OCI-LY3 (cell line): ENCODE data around the gene RRP36.

Source experiments
- H2AFZ ChIP-seq: fragments of 200-600, 300-600 bp; shearing (Covaris generic); 2 replicates; pipeline ENCODE4 v1.6.0; 2014; ENCODE audit warnings: antibody characterized with exemption, low read depth, low read length
- H3K27ac ChIP-seq: fragments of 200-600, 300-600 bp; sonication (generic); 2 replicates; pipeline ENCODE4 v1.5.1; 2014; ENCODE audit warnings: mild to moderate bottlenecking, low read length, moderate library complexity, mixed read lengths
- H3K27me3 ChIP-seq: fragments of 200-600, 300-600 bp; sonication (generic); 2 replicates; pipeline ENCODE4 v1.6.1; 2014; ENCODE audit warnings: low read depth, low read length, mixed read lengths
- H3K36me3 ChIP-seq: fragments of 200-600, 300-600 bp; sonication (generic); replicated peaks from 2 replicates; pipeline ENCODE3; 2014; ENCODE audit warnings: low read depth, low read length, mixed read lengths
- H3K4me1 ChIP-seq: fragments of 300-600, 200-600 bp; sonication (generic); 2 replicates; pipeline ENCODE4 v1.6.1; 2014; ENCODE audit warnings: low read length, mixed read lengths
- H3K4me2 ChIP-seq: fragments of 200-600, 300-600 bp; sonication (generic); 2 replicates; pipeline ENCODE4 v1.6.1; 2014; ENCODE audit warnings: low read length, mixed read lengths
- H3K4me3 ChIP-seq: fragments of 300-600, 200-600 bp; sonication (generic); 2 replicates; pipeline ENCODE4 v1.5.1; 2014; ENCODE audit warnings: antibody characterized with exemption, mild to moderate bottlenecking, low read length, moderate library complexity
- H3K79me2 ChIP-seq: fragments of 300-600, 200-600 bp; shearing (Covaris generic); 2 replicates; pipeline ENCODE4 v1.6.1; 2014; ENCODE audit warnings: mild to moderate bottlenecking, low read length, mixed read lengths
- H3K9ac ChIP-seq: fragments of 300-600, 200-600 bp; shearing (Covaris generic); 2 replicates; pipeline ENCODE4 v1.6.0; 2014; ENCODE audit warnings: mild to moderate bottlenecking, low read length, moderate library complexity
- H3K9me3 ChIP-seq: fragments of 200-600, 300-600 bp; shearing (Covaris generic); 2 replicates; pipeline ENCODE4 v1.6.1; 2014; ENCODE audit warnings: low read length, mixed read lengths; ENCODE audit not compliant: insufficient read depth
- H4K20me1 ChIP-seq: fragments of 200-600, 300-600 bp; sonication (generic); 2 replicates; pipeline ENCODE4 v1.6.1; 2016; ENCODE audit warnings: low read length, mixed read lengths; ENCODE audit not compliant: insufficient read depth
- CTCF ChIP-seq: fragments of 200-600, 300-600 bp; sonication (generic); IDR thresholded peaks from 2 replicates; pipeline ENCODE4 v1.5.1; 2014; ENCODE audit warnings: antibody characterized with exemption, low read length, low read depth
- EZH2phosphoT487 ChIP-seq: fragments of 200-600 bp; shearing (Covaris generic); IDR thresholded peaks from 2 replicates; pipeline ENCODE4 v1.6.1; 2018; ENCODE audit warnings: antibody characterized with exemption, mixed run types, low read depth

The RRP36 gene

GRCh38 chr6:43035495-43036194 is 14.2 kb downstream of the RRP36 start:
- Histone ChIP-seq H4K20me1 (no peaks in the 10 kb centered on the region), H3K4me2 (no peak overlapping the region), H2AFZ (no peak overlapping the region), H3K36me3 (peaks cover 57% of the 10 kb centered on the region), H3K9me3 (no peaks in the 10 kb centered on the region), H3K4me1 (no peaks in the 10 kb centered on the region), H3K9ac (no peak overlapping the region), H3K79me2 (no peaks in the 10 kb centered on the region), H3K27ac (no peak overlapping the region), H3K27me3 (no peaks in the 10 kb centered on the region), H3K4me3 (no peak overlapping the region)
- TF ChIP-seq CTCF = no peak

GRCh38 chr6:43036712-43037111 is 15.3 kb downstream of the RRP36 start:
- Histone ChIP-seq H3K4me3 (no peak overlapping the region), H3K4me1 (no peaks in the 10 kb centered on the region), H3K9ac (no peak overlapping the region), H3K36me3 (peaks cover 57% of the 10 kb centered on the region), H3K27ac (no peak overlapping the region), H3K9me3 (no peaks in the 10 kb centered on the region), H3K79me2 (no peaks in the 10 kb centered on the region), H3K27me3 (no peaks in the 10 kb centered on the region), H3K4me2 (no peak overlapping the region), H4K20me1 (no peaks in the 10 kb centered on the region), H2AFZ (no peak overlapping the region)
- TF ChIP-seq EZH2phosphoT487 = no peak
- no peak for TF ChIP-seq CTCF

- no peak overlapping the region for H3K4me2 ChIP-seq
- no peak overlapping the region for H2AFZ ChIP-seq
- TF ChIP-seq CTCF (no peak), EZH2phosphoT487 (no peak)
- H3K9me3 ChIP-seq = no peaks in the 10 kb centered on the region
- no peaks in the 10 kb centered on the region for H3K4me1 ChIP-seq
- H3K4me3 ChIP-seq = no peak overlapping the region
- H3K27ac ChIP-seq = no peak overlapping the region
- H3K79me2 ChIP-seq = no peaks in the 10 kb centered on the region
- H4K20me1 ChIP-seq = no peaks in the 10 kb centered on the region
- no peak overlapping the region for H3K9ac ChIP-seq
- H3K36me3 ChIP-seq = peaks cover 53% of the 10 kb centered on the region
- no peaks in the 10 kb centered on the region for H3K27me3 ChIP-seq
Observed at GRCh38 chr6:43037197-43037596, 15.8 kb downstream of the RRP36 start.

GRCh38 chr6:43037706-43038105 is 16.3 kb downstream of the RRP36 start:
- H3K4me1 ChIP-seq = no peaks in the 10 kb centered on the region
- no peak overlapping the region for H3K4me2 ChIP-seq
- no peak overlapping the region for H2AFZ ChIP-seq
- H4K20me1 ChIP-seq = no peaks in the 10 kb centered on the region
- no peak overlapping the region for H3K27ac ChIP-seq
- no peaks in the 10 kb centered on the region for H3K79me2 ChIP-seq
- TF ChIP-seq EZH2phosphoT487 = no peak
- TF ChIP-seq CTCF = no peak
- H3K36me3 ChIP-seq = peaks cover 52% of the 10 kb centered on the region
- H3K9ac ChIP-seq = no peak overlapping the region
- no peaks in the 10 kb centered on the region for H3K9me3 ChIP-seq
- no peaks in the 10 kb centered on the region for H3K27me3 ChIP-seq
- H3K4me3 ChIP-seq = no peak overlapping the region
